Measurements from ENCODE around the gene FOSB.

Gene FOSB

GRCh38 chr19:45442778-45443461, 24.9 kb upstream of the FOSB start:
- no peak for DNase-seq

DNA sequence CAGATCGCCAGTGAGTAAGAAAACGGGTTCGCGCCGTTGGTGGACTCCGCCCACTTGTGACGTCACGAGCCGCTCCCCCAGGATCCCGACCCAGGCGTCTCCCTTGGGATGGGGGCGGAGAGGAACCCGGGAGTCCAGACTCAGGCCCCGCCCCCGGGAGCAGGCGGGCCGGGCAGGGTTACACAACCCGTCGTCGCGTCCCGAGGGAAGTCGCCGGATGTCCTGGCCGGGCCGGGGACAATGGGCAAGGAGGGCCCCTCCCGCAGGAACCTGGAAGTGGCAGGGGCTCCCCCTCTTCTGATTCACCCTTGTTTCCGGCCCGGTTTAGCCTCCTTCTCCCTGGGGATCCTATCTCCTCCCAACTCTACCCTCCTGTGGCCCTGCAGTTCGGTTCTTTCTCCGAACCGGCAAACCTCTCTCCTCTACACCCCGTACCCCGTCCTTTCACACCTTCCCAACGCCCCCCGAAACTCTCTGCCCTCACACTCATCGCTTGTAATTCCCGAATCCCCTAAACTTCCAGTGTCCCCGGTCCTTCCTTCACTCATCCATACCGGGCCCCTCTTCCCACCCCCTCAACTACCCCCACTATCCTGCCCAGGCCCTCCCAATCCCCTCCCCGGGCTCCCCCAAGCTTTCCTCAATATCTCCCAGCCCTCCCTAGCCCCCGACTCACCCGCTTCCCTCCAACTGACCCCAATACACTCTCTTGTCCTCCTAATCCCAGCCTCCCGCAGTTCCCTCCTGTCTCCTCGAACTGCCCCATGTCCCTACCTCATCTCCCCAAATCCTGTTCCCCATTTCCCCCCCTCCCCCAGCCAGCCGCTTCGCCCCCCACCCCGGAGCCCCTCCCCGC, 24.1 kb upstream of the FOSB start:
- DNase-seq, result no peak

- no peak for DNase-seq
Measured at GRCh38 chr19:45444318-45445041, 23.3 kb upstream of the FOSB start.

- DNase-seq, result no peak
Measured at GRCh38 chr19:45445139-45445538, 22.7 kb upstream of the FOSB start.

GRCh38 chr19:45446295-45446694, 21.5 kb upstream of the FOSB start:
- no peak for DNase-seq

GRCh38 chr19:45446944-45447343, 20.9 kb upstream of the FOSB start:
- no peak for DNase-seq

DNA sequence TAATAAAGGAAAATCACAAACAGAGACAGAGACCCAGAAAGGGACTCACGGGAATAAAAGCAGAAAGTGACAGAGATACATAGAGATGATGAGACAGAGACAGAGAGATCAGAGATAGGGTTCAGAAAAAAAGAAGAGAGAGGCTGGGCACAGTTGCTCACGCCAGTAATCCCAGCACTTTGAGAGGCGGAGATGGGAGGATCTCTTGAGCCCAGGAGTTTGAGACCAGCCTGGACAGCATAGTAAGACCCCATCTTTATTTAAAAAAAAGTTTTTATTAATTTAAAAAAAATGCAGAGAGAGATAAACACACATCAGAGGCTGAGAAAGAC, 19.4 kb upstream of the FOSB start:
- DNase-seq, result no peak

DNA sequence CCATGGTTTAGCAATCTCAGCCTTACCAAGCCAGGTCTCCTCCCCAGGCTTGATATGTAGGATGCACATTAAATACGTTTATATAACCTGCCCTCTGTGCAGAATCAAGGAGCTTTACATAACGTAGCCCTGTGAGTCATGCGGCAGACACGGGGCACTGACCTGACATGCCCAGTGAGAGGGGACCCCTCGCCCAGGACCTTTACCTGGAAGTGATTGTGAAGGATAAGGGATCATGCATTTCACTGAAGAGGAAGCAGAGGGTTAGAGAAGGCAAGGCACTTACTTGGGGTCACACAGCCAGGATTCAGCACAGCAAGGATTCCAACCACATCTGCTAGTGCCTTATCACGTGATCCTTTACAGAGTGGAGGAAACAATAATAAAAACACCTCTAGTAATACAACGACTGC, 18.9 kb upstream of the FOSB start:
- DNase-seq, result no peak

GRCh38 chr19:45450012-45450333, 17.8 kb upstream of the FOSB start:
- DNase-seq, result no peak

DNA sequence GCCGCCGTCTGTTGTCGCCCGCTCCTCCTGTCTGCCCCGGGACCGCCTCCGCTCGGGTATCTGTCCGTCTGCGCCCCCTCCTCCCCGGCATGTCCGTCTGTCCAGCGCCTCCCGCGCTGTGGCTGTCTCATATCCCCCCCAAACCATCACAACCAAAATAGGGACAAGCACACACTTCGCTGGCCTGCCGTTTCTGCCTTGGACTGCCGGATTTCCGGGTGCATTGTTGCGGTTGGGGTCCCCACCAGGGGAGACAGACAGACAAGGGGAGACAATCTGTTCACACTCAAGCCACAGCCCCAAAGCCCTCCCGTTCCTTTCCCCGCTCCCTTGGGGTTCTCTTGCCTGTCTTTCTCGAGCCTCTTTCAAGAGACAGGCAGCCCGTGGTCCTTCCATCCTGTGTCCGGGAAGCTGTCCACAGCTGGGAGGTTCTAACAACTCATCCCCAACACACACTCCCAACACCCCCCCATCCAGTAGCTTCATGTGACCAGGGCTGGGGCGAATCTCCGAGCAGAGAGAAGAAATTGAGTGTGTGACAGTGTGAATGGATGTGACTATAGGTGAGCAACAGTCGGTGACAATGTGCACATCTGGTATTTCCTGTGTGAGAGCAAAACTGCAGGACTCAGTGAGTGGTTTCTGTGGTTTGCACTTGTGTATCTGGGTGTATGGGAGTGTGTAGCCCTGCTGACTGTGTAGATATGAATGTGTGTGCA, 16.5 kb upstream of the FOSB start:
- DNase-seq, result no peak

- no peak for DNase-seq
Measured at GRCh38 chr19:45451850-45452387, 15.9 kb upstream of the FOSB start.

GRCh38 chr19:45455707-45456499, 11.9 kb upstream of the FOSB start:
- no peak for DNase-seq

DNA sequence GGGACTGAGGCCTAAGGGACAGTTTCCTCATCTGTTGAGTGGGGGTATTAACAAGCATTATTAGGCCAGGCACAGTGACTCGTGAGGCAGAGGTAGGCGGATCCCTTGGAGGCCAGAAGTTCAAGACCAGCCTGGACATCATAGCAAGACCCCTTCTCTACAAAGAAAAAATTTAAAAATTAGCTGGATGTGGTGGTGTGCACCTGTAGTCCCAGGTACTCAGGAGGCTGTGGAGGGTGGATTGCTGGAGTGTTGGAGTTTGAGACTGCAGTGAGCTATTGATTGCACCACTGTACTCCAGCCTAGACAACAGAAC, 11.3 kb upstream of the FOSB start:
- no peak for DNase-seq

- DNase-seq, result no peak
Measured at GRCh38 chr19:45457776-45458175, 10.0 kb upstream of the FOSB start.

- no peak for DNase-seq
Measured at GRCh38 chr19:45460807-45461347, 6.9 kb upstream of the FOSB start.

- DNase-seq, result no peak
Measured at GRCh38 chr19:45462174-45462573, 5.6 kb upstream of the FOSB start.

- DNase-seq, result no peak
Measured at GRCh38 chr19:45463241-45463640, 4.6 kb upstream of the FOSB start.

DNA sequence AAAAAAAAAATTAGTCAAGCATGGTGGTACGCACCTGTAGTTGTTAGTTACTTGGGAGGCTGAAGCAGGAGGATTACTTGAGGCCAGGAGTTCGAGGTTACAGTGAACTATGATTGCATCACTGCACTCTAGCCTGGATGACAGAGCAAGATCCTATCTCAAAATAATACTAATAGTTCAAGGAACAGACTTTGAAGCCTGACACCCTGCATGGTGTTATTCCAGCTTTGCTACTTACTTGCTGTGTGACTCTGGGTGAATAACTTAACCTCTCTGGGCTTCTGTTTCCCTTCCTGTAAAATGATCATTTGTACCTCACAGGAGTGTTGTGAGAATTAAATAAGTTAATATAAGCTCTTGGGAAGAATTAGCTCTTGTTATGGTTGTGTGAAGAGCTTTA, 3.5 kb upstream of the FOSB start:
- DNase-seq, result no peak

GRCh38 chr19:45464852-45465441, 2.8 kb upstream of the FOSB start:
- no peak for DNase-seq

- no peak for DNase-seq
Measured at GRCh38 chr19:45467115-45467455, 711 bp upstream of the FOSB start.

GRCh38 chr19:45468159-45468651, 409 bp downstream of the FOSB start:
- no peak for DNase-seq

DNA sequence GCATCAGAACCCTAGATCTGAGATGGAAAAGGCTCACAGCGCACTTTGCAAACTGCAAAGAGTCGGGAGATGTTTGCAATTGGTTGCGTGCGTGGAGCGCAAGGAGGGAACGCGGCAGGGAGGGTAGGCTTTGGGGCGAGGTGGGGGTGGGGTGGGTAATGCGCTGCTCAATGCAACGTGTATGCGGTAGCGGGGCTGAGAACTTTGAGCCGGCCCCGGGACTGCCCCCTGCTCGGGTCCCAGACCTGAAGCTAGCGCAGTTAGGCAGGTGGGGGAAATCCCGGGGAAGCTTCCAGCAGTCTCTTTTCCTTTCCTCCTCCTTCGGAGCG, 971 bp downstream of the FOSB start:
- DNase-seq, result no peak
